HUES6 (cell line): ENCODE data around the gene MSL1.

Source experiments
- H3K27ac ChIP-seq: 2 replicates; pipeline ENCODE4 v1.7.0; 2013; ENCODE audit warnings: low read depth, mild to moderate bottlenecking, low read length, inconsistent platforms
- H3K27me3 ChIP-seq: 2 replicates; pipeline ENCODE4 v1.6.1; 2013; ENCODE audit warnings: low read length; ENCODE audit not compliant: control insufficient read depth, insufficient read depth
- H3K36me3 ChIP-seq: 2 replicates; pipeline ENCODE4 v1.6.1; 2013; ENCODE audit warnings: low read length; ENCODE audit not compliant: control insufficient read depth, insufficient read depth
- H3K4me1 ChIP-seq: 2 replicates; pipeline ENCODE4 v1.6.1; 2013; ENCODE audit warnings: low read length; ENCODE audit not compliant: control insufficient read depth, insufficient read depth
- H3K4me3 ChIP-seq: 2 replicates; pipeline ENCODE4 v1.5.1; 2013; ENCODE audit warnings: low read depth, low read length
- H3K9ac ChIP-seq: one replicate; pipeline ENCODE4 v1.6.1; 2013; ENCODE audit warnings: mild to moderate bottlenecking, low read length
- H3K9me3 ChIP-seq: 2 replicates; pipeline ENCODE4 v1.6.1; 2013; ENCODE audit warnings: low read depth, low read length; ENCODE audit not compliant: control insufficient read depth, insufficient read depth

Gene MSL1

DNA sequence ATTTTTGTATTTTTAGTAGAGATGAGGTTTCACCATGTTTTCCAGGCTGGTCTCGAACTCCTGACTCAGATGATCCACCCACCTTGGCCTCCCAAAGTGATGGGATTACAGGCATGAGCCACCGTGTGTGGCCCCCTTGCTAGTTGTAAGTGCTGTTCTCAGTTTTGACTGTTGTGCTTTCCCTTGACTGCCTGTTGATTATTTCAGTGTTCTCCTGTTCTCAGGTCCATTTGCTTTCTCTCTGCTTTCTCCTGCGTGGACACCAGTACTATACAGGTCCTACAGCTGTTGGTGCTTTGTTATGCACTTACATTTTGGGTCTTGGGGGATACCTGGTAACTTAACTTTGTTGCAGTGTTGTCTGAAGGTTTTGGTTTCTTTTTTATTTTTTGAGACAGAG lies 26.8 kb downstream of the MSL1 start:
- Histone ChIP-seq H3K4me1 (no peaks in the 10 kb centered on the region), H3K36me3 (peaks cover 69% of the 10 kb centered on the region), H3K9ac (no peak overlapping the region), H3K9me3 (no peaks in the 10 kb centered on the region), H3K27me3 (no peaks in the 10 kb centered on the region), H3K4me3 (no peak overlapping the region), H3K27ac (no peak overlapping the region)

DNA sequence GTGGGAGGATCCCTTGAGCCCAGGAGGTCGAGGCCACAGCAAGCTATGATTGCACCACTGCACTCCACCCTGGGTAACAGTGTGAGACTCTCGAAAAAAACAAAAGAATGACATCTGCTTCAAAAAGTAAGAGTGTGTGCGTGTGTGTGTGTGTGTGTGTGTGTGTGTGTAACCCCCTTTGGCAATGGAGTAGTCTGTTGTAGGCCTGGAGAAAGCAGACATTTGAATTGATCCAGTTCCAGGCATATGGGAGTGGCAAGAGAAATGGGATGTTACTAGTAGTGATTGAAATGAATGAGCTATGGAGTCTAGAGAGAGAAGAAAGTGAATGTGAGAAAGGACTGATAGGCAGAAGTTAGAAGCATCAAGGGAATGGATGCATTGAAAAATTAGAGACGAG lies 28.5 kb downstream of the MSL1 start:
- no peak overlapping the region for H3K27ac ChIP-seq
- no peaks in the 10 kb centered on the region for H3K4me1 ChIP-seq
- H3K27me3 ChIP-seq: no peaks in the 10 kb centered on the region
- H3K9me3 ChIP-seq: no peaks in the 10 kb centered on the region
- H3K4me3 ChIP-seq: no peak overlapping the region
- H3K9ac ChIP-seq: no peak overlapping the region
- H3K36me3 ChIP-seq: peaks cover 86% of the 10 kb centered on the region

DNA sequence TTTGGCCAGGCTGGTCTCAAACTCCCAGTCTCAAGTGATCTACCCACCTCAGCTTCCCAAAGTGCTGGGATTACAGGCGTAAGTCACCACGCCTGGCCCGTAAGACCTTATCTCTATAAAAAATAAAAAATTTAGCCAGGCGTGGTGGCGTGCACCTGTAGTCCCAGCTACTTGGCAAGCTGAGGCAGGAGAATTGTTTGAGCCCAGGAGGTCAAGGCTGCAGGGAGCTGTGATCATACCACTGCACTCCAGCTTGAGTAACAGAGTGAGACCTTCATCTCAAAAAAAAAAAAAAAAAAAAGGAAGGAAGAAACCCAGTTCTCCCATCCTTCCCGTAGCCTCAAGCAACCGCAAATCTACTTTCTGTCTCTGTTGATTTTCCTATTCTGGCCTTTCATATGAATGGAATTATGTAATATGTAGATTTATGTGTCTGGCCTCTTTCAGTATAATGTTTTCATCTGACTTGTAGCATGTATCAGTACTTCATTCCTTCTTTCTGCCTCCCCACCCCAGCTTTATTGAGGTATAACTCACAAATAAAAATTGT lies 29.7 kb downstream of the MSL1 start:
- Histone ChIP-seq H3K4me3 (no peak overlapping the region), H3K27ac (no peak overlapping the region), H3K9ac (no peak overlapping the region), H3K36me3 (peaks cover 92% of the 10 kb centered on the region), H3K9me3 (no peaks in the 10 kb centered on the region), H3K27me3 (no peaks in the 10 kb centered on the region), H3K4me1 (no peaks in the 10 kb centered on the region)

DNA sequence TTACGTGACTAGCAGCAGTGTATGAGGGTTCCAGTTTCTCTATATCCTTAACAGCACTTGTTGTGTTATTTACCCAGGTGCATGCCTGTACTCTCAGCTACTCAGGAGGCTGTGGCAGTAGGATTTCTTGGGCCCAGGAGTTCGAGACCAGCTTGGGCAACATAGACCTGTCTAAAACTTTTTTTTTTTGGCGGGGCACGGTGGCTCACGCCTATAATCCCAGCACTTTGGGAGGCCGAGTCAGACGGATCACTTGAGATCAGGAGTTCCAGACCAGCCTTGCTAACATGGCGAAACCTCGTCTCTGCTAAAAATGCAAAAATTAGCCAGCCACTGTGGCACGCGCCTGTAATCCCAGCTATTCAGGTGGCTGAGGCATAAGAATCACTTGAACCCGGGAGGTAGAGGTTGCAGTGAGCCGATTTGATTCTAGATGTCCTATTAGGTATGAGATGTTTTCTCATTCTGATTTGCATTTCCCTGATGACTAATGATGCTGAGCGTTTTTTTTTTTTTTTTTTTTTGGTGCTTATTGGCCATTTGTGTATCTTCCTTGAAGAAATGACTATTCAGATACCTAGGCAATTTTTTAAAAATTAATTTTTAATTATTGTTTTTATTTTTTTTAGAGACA lies 31.9 kb downstream of the MSL1 start:
- H3K9ac ChIP-seq: no peak overlapping the region
- peaks cover 86% of the 10 kb centered on the region for H3K36me3 ChIP-seq
- no peak overlapping the region for H3K27ac ChIP-seq
- no peak overlapping the region for H3K4me3 ChIP-seq
- H3K4me1 ChIP-seq: no peaks in the 10 kb centered on the region
- no peaks in the 10 kb centered on the region for H3K9me3 ChIP-seq
- no peaks in the 10 kb centered on the region for H3K27me3 ChIP-seq

DNA sequence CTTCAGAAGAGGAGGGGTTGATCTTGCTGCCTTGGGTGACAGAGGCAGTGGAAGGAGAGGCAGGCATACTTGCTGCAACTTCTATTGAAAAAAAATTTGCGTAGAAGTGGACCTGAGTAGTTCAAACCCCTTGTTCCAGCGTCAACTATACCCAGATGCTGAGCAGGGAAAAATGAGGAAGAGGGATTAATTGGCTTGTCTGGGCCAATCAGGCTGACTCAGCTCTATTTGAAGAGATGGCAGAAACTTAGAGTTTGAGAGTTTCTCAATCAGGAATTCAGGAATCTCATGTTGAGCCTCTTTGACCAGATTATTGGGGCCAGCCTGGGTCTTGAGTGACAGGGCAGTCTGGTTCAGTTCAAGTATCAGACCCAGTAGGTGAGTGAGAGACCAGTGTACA lies 36.2 kb downstream of the MSL1 start:
- Histone ChIP-seq H3K4me1 (no peaks in the 10 kb centered on the region), H3K36me3 (peaks cover 83% of the 10 kb centered on the region), H3K4me3 (no peak overlapping the region), H3K27me3 (no peaks in the 10 kb centered on the region), H3K9me3 (no peaks in the 10 kb centered on the region), H3K9ac (no peak overlapping the region), H3K27ac (no peak overlapping the region)

DNA sequence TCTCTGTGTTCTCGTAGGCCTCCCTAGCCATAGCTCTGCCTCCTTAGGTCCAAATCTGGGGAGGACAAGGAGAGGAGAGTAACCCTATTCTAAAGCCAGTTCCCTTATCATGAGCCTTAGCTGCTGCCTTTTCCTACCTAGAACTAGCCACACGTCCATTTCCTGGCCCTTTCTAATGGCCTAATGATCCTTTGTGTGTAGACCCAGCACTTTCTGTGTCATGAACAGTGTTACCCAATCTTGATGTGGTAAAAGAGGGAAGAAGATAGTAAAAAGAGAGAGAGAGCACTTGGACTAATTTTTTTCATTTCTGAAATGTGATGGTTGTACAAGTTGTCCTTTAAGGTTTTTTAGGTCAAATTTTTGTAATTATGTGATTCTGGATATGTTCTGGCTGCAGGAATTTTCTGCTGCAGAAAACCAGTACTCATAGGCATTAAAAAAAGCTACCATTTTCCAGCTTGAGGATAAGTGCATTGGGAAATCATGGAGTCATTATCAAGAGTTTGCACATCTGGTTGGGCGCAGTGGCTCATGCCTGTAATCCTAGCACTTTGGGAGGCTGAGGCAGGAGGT lies 36.8 kb downstream of the MSL1 start:
- Histone ChIP-seq H3K4me3 (no peak overlapping the region), H3K27me3 (no peaks in the 10 kb centered on the region), H3K36me3 (peaks cover 83% of the 10 kb centered on the region), H3K4me1 (no peaks in the 10 kb centered on the region), H3K27ac (no peak overlapping the region), H3K9me3 (no peaks in the 10 kb centered on the region), H3K9ac (no peak overlapping the region)

DNA sequence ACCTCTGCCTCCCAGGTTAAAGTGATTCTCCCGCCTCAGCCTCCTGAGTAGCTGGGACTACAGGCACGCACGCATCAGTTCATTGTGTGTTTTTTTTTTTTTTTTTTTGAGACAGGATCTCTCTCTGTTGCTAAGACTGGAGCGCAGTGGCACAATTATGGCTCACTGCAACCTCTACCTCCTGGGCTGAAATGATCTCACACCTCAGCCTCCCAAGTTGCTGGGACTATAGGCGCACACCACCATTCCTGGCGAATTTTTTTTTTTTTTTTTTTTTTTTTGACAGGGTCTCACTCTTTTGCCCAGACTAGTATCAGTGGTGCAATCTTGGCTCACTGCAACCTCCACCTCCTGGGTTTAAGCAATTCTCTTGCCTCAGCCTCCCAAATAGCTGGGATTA lies 37.7 kb downstream of the MSL1 start:
- Histone ChIP-seq H3K36me3 (peaks cover 83% of the 10 kb centered on the region), H3K27ac (no peak overlapping the region)

DNA sequence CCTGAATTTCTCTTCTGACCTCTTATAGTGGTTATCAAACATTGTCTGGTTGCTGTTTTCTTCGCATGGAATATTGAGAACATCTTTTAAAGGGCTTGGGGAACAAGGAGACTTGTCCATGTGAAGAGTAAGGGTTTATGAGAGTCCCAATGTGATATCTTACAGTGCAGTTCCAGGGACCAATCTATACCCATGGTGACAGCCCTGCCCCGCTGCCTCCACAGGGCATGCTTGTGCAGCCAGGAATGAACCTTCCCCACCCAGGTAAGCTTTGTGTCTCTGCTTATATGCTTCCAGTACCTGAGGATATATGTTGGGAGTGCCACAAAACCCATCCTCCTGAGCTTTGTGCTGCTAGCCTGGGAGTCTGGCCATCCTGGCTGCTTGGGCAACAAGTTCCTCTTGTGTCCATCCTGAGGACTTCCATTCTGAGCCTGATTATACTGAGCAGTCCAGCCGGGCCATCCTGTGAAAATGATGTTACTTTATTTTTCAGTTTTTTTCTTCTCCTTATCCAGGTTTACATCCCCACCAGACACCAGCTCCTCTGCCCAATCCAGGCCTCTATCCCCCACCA lies 46.0 kb downstream of the MSL1 start:
- no peaks in the 10 kb centered on the region for H3K27me3 ChIP-seq
- peaks cover 4% of the 10 kb centered on the region for H3K4me1 ChIP-seq
- peaks cover 97% of the 10 kb centered on the region for H3K36me3 ChIP-seq
- H3K9ac ChIP-seq: no peak overlapping the region
- no peak overlapping the region for H3K4me3 ChIP-seq
- H3K9me3 ChIP-seq: no peaks in the 10 kb centered on the region
- H3K27ac ChIP-seq: peak overlapping the region; percentile 46; the same call in 1 of the 2 replicates

More for the DNA sequence above, 37.7 kb downstream of the MSL1 start:
- H3K4me3 ChIP-seq: no peak overlapping the region
- no peaks in the 10 kb centered on the region for H3K9me3 ChIP-seq
- H3K4me1 ChIP-seq: no peaks in the 10 kb centered on the region
- no peaks in the 10 kb centered on the region for H3K27me3 ChIP-seq
- no peak overlapping the region for H3K9ac ChIP-seq

DNA sequence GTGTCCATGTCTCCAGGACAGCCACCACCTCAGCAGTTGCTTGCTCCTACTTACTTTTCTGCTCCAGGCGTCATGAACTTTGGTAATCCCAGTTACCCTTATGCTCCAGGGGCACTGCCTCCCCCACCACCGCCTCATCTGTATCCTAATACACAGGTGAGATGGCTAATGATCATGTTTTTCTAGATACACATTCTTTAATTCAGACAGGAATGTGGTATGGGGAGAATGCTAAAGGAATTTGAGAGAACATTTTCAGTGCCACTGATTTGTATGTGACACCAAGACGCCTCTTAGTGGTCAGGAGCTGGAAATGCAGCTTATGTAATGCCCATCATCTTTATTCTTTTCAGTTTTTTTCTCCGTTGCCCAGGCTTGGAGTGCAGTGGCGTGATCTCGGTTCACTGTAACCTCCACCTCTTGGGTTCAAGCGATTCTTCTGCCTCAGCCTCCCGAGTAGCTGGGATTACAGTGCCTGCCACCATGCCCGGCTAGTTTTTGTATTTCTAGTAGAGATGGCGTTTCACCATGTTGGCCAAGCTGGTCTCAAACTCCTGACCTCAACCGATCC lies 46.6 kb downstream of the MSL1 start:
- peaks cover 97% of the 10 kb centered on the region for H3K36me3 ChIP-seq

DNA sequence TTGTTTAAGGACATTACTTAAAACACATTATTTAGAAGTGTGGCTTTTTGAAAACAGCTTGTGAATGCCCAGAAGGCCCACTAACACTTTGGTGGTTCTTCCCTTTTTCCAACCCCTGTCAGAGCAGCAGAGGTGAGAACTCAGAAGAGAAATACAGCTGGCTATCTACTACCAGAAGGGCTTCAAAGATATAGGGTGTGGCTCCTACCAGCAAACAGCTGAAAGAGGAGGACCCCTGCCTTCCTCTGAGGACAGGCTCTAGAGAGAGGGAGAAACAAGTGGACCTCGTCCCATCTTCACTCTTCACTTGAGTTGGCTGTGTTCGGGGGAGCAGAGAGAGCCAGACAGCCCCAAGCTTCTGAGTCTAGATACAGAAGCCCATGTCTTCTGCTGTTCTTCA lies 48.6 kb downstream of the MSL1 start:
- Histone ChIP-seq H3K9ac (no peak overlapping the region), H3K4me3 (no peak overlapping the region), H3K4me1 (peaks cover 4% of the 10 kb centered on the region), H3K27me3 (no peaks in the 10 kb centered on the region), H3K27ac (no peak overlapping the region), H3K36me3 (peaks cover 85% of the 10 kb centered on the region), H3K9me3 (no peaks in the 10 kb centered on the region)

More for the DNA sequence above, 46.6 kb downstream of the MSL1 start:
- Histone ChIP-seq H3K9ac (no peak overlapping the region), H3K27me3 (no peaks in the 10 kb centered on the region), H3K4me1 (peaks cover 4% of the 10 kb centered on the region), H3K27ac (peak overlapping the region; percentile 46; the same call in 1 of the 2 replicates), H3K9me3 (no peaks in the 10 kb centered on the region), H3K4me3 (no peak overlapping the region)

DNA sequence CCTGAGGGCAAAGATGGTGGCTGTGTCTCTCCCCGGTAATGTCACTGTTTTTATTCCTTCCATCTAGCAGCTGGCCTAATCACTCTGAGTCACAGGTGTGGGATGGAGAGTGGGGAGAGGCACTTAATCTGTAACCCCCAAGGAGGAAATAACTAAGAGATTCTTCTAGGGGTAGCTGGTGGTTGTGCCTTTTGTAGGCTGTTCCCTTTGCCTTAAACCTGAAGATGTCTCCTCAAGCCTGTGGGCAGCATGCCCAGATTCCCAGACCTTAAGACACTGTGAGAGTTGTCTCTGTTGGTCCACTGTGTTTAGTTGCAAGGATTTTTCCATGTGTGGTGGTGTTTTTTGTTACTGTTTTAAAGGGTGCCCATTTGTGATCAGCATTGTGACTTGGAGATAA lies 50.0 kb downstream of the MSL1 start:
- Histone ChIP-seq H3K9ac (no peak overlapping the region), H3K36me3 (peaks cover 76% of the 10 kb centered on the region), H3K27ac (no peak overlapping the region), H3K9me3 (no peaks in the 10 kb centered on the region), H3K4me3 (no peak overlapping the region), H3K4me1 (peaks cover 6% of the 10 kb centered on the region), H3K27me3 (no peaks in the 10 kb centered on the region)
